Fibroblast of skin of right biceps (primary cell): ENCODE measurements around the gene RANBP17.
"Not testable (repeated sequence)": the region's sequence is repeated elsewhere in the genome, so short reads cannot be mapped to it uniquely, and the experiment has no call there.

Experiments used
- DNase-seq: peaks from one replicate; pipeline ENCODE4 v3.0.0-alpha.2; 2013

Gene RANBP17

DNA sequence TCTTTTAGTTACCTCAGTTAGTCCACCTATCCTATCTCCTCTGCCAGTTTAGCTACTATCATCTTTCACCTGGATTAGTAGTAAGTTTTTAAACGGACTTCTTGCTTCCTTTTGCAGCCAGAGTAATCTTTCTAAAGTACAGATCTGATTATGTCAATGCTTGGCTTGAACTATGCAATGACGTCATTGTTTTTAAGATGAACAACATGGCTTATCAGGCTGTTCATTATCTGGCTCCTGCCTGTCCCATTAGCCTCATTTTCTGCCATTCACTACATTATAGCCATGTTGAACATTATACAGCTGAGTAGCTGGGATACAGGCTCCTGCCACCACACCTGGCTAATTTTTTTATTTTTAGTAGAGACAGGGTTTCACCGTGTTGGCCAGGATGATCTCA is 98.7 kb downstream of the RANBP17 start:
- peak; percentile 4 for DNase-seq

GRCh38 chr5:170963521-170963920 is 101.7 kb downstream of the RANBP17 start:
- no peak for DNase-seq

DNA sequence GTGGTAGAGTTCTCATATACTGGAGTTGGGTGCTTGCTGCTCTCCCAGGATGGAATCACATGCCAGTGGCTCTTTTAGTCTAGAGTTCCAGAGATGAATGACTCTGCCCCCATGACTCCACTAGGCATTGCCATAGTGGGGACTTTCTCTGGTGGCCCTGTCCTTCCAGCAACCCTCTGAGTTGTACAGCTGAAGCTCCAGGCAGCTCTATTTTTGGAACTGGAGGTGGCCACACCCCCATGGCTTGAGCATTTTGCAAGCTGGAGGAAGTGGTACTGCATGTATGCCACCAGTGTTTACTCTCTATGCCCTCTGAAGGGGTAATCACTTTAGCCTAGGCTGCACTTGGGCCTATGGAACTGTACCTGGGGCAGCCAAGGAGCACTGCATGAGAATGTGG is 112.6 kb downstream of the RANBP17 start:
- DNase-seq, result no peak

GRCh38 chr5:170980261-170980660 is 118.4 kb downstream of the RANBP17 start:
- DNase-seq, result not testable (repeated sequence)

DNA sequence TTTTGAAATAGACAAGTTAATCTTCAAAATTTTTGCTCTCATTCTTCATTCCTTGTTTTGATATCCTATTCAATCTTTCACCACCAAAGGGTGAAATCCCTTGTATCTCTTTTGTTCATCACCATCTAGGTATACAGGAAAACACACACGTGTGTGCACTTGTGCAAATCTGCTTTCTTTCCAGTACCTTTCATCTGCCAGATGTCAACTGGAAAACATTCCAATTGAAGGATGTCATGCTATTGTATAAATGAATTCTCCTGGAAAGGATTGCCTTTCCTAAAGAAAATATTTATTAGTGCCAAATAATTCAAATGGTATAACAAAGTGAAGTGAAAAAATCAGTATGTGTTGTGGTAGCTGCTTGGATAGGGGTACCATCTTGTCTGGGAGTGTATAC is 123.7 kb downstream of the RANBP17 start:
- DNase-seq, result no peak

- peak; percentile 7 for DNase-seq
These were observed 124.8 kb downstream of the RANBP17 start for GRCh38 chr5:170986598-170986997.

- DNase-seq, result no peak
These were observed 131.7 kb downstream of the RANBP17 start for GRCh38 chr5:170993476-170993875.

GRCh38 chr5:171010086-171010485 is 148.3 kb downstream of the RANBP17 start:
- no peak for DNase-seq

- DNase-seq, result no peak
These were observed 149.0 kb downstream of the RANBP17 start for GRCh38 chr5:171010816-171011215.

- DNase-seq, result no peak
These were observed 161.7 kb downstream of the RANBP17 start for GRCh38 chr5:171023508-171023907.

DNA sequence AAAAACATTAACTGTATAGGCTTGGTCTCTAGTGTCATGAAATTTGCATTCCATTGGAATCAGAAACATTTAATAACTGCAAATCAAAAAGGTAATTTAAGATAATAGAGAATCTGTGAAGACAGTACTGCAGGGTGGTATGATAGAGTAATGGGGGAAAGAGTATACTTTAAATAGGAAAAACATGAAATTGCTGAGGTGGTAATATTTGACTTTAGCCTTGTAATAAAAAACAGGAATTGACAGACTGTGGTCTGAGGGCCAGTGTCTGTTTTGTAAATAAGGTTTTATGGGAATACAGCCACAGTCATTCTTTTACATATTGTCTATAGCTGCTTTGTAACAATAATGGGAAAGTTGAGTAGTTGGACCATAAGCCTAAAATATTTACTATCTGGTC is 162.3 kb downstream of the RANBP17 start:
- DNase-seq, result no peak

- DNase-seq, result no peak
These were observed 167.6 kb downstream of the RANBP17 start for GRCh38 chr5:171029401-171029800.

- no peak for DNase-seq
These were observed 170.2 kb downstream of the RANBP17 start for GRCh38 chr5:171031977-171032376.

- no peak for DNase-seq
These were observed 170.7 kb downstream of the RANBP17 start for GRCh38 chr5:171032435-171032973.

GRCh38 chr5:171041893-171042292 is 180.1 kb downstream of the RANBP17 start:
- not testable (repeated sequence) for DNase-seq

GRCh38 chr5:171050916-171051315 is 189.1 kb downstream of the RANBP17 start:
- no peak for DNase-seq

DNA sequence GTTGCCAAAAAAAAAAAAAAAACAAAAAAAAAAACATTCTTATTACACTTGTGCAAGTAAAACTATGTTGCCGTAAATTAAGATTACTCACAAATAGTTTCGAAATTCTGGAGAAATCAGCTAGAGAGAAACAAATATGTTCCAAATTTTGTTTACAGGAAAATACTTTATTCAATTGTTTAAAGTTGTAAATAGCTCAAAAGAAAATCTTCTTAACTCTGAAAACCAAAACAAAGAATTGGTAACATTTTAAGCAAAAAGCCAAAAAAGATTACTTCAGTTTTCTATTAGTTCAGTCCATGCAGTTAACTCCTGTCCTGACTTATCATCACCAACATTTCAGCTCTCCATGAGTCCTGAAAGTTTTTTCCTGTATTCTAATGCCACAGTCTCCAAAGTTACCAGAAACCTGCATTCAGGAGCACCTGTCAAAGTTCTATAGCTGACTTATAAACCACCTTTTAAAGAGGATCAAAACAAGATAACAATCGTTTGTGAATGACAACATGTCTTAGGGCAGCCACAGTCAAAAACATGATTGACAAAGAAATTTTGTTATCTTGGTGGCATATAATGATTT is 194.1 kb downstream of the RANBP17 start:
- DNase-seq, result no peak

DNA sequence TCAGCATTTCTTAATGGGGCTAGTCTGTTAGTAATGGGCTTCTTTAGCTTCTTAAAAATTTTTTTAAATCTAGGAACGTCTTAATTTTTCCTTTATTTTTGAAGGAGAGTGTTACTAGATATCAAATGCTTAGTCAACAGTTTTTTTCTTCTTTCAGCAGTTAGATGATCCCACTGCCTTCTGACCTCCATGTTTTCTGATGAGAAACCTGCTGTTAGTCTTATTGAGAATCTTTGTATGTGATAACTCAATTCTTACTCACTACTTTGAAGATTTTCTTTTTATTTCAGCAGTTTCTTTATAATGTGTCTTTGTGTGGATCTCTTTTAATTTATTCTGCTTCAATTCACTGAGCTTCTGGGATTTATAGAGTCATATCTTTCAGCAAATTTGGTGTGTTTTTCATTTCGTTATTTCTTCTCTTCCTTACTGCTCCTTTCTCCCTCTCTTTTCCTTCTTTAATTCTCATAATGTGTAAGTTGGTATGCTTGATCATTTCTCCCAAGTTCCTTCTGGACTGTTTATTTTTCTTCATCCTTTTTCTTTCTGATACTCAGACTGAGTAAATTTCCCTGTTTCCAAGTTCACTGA is 205.8 kb downstream of the RANBP17 start:
- DNase-seq, result no peak

- DNase-seq, result no peak
These were observed 212.9 kb downstream of the RANBP17 start for GRCh38 chr5:171074747-171075146.

DNA sequence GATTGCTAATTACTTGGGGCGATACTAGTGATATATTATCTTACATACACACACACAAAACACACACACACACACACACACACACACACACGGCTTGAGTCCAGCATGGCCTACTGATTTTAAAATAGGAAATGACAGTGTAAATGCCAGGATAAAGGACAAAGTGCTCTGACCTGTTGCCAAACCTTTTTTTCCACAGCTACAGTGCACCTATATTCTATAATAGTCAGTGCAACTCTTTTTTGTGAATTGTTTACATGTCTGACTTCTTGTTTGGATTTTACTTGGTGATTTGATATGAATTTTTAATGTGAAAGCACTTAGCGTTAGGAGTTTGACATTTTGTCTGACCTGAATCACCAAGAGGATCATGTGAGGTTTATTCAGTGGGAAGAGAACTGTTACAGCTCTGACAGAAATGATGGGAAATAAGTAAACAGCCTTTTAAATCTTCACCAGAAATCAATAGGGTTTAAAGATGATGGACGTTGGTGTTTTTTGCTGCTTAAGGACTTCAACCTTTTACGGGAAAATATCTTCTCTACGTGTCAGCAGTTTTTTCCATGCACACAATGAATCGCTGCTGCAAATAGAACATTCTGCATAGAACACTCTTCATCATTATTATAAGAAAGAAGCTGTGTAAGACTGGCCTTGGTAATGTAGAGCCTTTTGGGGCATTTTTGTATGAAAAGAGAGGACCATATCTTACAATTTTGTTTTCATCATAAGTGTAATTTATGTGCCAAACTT is 218.5 kb downstream of the RANBP17 start:
- DNase-seq, result no peak

DNA sequence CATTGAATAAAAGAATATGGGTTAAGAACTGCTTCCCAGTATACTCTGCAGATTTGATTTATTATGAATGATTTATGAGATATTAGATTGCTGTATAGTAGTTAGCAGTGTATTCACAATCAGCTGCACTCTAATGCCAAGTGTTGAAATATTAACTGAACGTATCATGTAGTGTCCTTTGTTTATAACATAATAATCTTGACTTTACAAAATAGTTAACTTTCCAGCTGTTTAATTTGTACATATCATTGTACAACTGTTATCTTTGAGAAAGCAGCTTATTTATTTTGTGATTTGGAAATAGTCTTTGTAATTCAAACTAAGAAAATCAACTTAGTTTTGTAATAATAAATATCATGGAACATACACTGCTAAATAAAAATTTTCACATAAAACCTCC is 219.5 kb downstream of the RANBP17 start:
- no peak for DNase-seq

GRCh38 chr5:171092194-171092593 is 230.4 kb downstream of the RANBP17 start:
- peak; percentile 51 for DNase-seq

GRCh38 chr5:171093598-171093997 is 231.8 kb downstream of the RANBP17 start:
- DNase-seq, result no peak

DNA sequence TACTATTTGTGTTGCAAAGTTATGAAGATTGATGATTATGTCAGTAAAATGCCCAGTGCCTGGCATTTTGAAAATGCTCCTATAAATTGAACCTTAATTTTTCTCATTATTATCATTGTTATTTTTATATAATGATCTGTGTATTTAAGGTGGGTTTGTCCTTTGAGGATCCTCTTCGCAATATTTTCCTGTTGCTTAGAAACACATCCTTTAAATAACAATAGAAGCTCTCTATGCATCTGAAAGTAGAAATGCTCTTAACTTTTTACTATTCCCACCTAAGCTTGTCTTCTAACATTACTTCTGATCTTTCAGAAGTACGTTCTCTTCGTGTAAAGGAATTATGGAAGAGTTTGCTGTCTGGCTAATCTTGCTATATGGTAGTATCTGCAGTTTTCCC is 232.5 kb downstream of the RANBP17 start:
- no peak for DNase-seq
